Activated gamma-delta T cell treated with Interleukin-2 at 50 U/mL for 16 hours (primary cell): Measurements from ENCODE around the gene SULT1C3.

Source experiments
- DNase-seq: peaks from one replicate; pipeline ENCODE4 v3.0.0-alpha.2; 2020

SULT1C3 gene

GRCh38 chr2:108239786-108240185 lies at the start of gene SULT1C3:
SULT1C3 (plus strand) TSS chr2:108239968; CDS start chr2:108247195, 7,227 bp downstream.
- no peak for DNase-seq

GRCh38 chr2:108193251-108193650 lies 46.5 kb upstream of the SULT1C3 start:
- DNase-seq = no peak

- no peak for DNase-seq
Measured at GRCh38 chr2:108194409-108195132, 45.2 kb upstream of the SULT1C3 start.

GRCh38 chr2:108195133-108195439 lies 44.7 kb upstream of the SULT1C3 start:
- no peak for DNase-seq

- DNase-seq = no peak
Measured at GRCh38 chr2:108199726-108200125, 40.0 kb upstream of the SULT1C3 start.

GRCh38 chr2:108200569-108200968 lies 39.2 kb upstream of the SULT1C3 start:
- no peak for DNase-seq

GRCh38 chr2:108212671-108213070 lies 27.1 kb upstream of the SULT1C3 start:
- DNase-seq = no peak

GRCh38 chr2:108215794-108216211 lies 24.0 kb upstream of the SULT1C3 start:
- DNase-seq = no peak

GRCh38 chr2:108217211-108217610 lies 22.6 kb upstream of the SULT1C3 start:
- DNase-seq = no peak

- no peak for DNase-seq
Measured at GRCh38 chr2:108219688-108220087, 20.1 kb upstream of the SULT1C3 start.

GRCh38 chr2:108220191-108220590 lies 19.6 kb upstream of the SULT1C3 start:
- no peak for DNase-seq

GRCh38 chr2:108220942-108221541 lies 18.7 kb upstream of the SULT1C3 start:
- no peak for DNase-seq

GRCh38 chr2:108222261-108222660 lies 17.5 kb upstream of the SULT1C3 start:
- DNase-seq = no peak

- no peak for DNase-seq
Measured at GRCh38 chr2:108223573-108223972, 16.2 kb upstream of the SULT1C3 start.

- DNase-seq = no peak
Measured at GRCh38 chr2:108224022-108224421, 15.7 kb upstream of the SULT1C3 start.

GRCh38 chr2:108226564-108226963 lies 13.2 kb upstream of the SULT1C3 start:
- DNase-seq = no peak

GRCh38 chr2:108228006-108228405 lies 11.8 kb upstream of the SULT1C3 start:
- DNase-seq = no peak

- DNase-seq = no peak
Measured at GRCh38 chr2:108228537-108228936, 11.2 kb upstream of the SULT1C3 start.

GRCh38 chr2:108229875-108230274 lies 9.9 kb upstream of the SULT1C3 start:
- DNase-seq = no peak

- DNase-seq = no peak
Measured at GRCh38 chr2:108235577-108235976, 4.2 kb upstream of the SULT1C3 start.

- DNase-seq = no peak
Measured at GRCh38 chr2:108236676-108237335, 3.0 kb upstream of the SULT1C3 start.

- no peak for DNase-seq
Measured at GRCh38 chr2:108240966-108241365, 1.2 kb downstream of the SULT1C3 start.

GRCh38 chr2:108243566-108243965 lies 3.8 kb downstream of the SULT1C3 start:
- DNase-seq = no peak

GRCh38 chr2:108244667-108245414 lies 5.1 kb downstream of the SULT1C3 start:
- DNase-seq = no peak
